ENCODE measurements around the gene NTRK3.

NTRK3 gene

GRCh38 chr15:88126695-88127431 lies 129.7 kb downstream of the NTRK3 start:
- TF ChIP-seq CSDC2 (CRISPR knock-in tag; IDR thresholded peaks at IDR 0.05) (no peak), ZNF565 (CRISPR knock-in tag; conservative IDR thresholded peaks at IDR 0.05; ENCODE audit: low read depth) (no peak), ZFP30 (CRISPR knock-in tag; IDR thresholded peaks at IDR 0.05) (no peak), TSHZ2 (CRISPR knock-in tag; IDR thresholded peaks at IDR 0.05) (no peak), TOX (CRISPR knock-in tag; IDR thresholded peaks at IDR 0.05; ENCODE audit: borderline replicate concordance) (no peak), ESRRG (CRISPR knock-in tag; IDR thresholded peaks at IDR 0.05) (no peak), ISL1 (CRISPR knock-in tag; IDR thresholded peaks at IDR 0.05) (no peak), POU6F1 (CRISPR knock-in tag; IDR thresholded peaks at IDR 0.05; ENCODE audit: borderline replicate concordance, low read depth) (no peak), OSR1 (CRISPR knock-in tag; IDR thresholded peaks at IDR 0.05) (no peak), PATZ1 (CRISPR knock-in tag; IDR thresholded peaks at IDR 0.05; ENCODE audit: borderline replicate concordance) (no peak)
- no peak for ATAC-seq

- no peak for TF ChIP-seq PATZ1 (CRISPR knock-in tag; IDR thresholded peaks at IDR 0.05; ENCODE audit: borderline replicate concordance)
- TF ChIP-seq ZNF8 (CRISPR knock-in tag; IDR thresholded peaks at IDR 0.05): no peak
- no peak for TF ChIP-seq CSDC2 (CRISPR knock-in tag; IDR thresholded peaks at IDR 0.05)
- no peak for TF ChIP-seq TSHZ2 (CRISPR knock-in tag; IDR thresholded peaks at IDR 0.05)
- TF ChIP-seq CREB5 (CRISPR knock-in tag; IDR thresholded peaks at IDR 0.05; ENCODE audit: low read depth): no peak
- TF ChIP-seq ZFP30 (CRISPR knock-in tag; IDR thresholded peaks at IDR 0.05): no peak
- TF ChIP-seq ZNF565 (CRISPR knock-in tag; conservative IDR thresholded peaks at IDR 0.05; ENCODE audit: low read depth): no peak
- no peak for TF ChIP-seq ISL1 (CRISPR knock-in tag; IDR thresholded peaks at IDR 0.05)
- no peak for TF ChIP-seq TOX (CRISPR knock-in tag; IDR thresholded peaks at IDR 0.05; ENCODE audit: borderline replicate concordance)
- no peak for ATAC-seq
Measured at GRCh38 chr15:88125576-88125975, 131.0 kb downstream of the NTRK3 start.

GRCh38 chr15:88124199-88124598 lies 132.3 kb downstream of the NTRK3 start:
- no peak for ATAC-seq
- TF ChIP-seq ZC3H10 (CRISPR knock-in tag; IDR thresholded peaks at IDR 0.05): no peak
- TF ChIP-seq CSRNP3 (CRISPR knock-in tag; IDR thresholded peaks at IDR 0.05): no peak
- no peak for TF ChIP-seq RARB (CRISPR knock-in tag; IDR thresholded peaks at IDR 0.05)
- TF ChIP-seq PPARA (CRISPR knock-in tag; IDR thresholded peaks at IDR 0.05; ENCODE audit: borderline replicate concordance): no peak
- TF ChIP-seq CREB5 (CRISPR knock-in tag; IDR thresholded peaks at IDR 0.05; ENCODE audit: low read depth): no peak
- TF ChIP-seq ZNF565 (CRISPR knock-in tag; conservative IDR thresholded peaks at IDR 0.05; ENCODE audit: low read depth): no peak
- TF ChIP-seq ZFP30 (CRISPR knock-in tag; IDR thresholded peaks at IDR 0.05): no peak
- TF ChIP-seq POU6F1 (CRISPR knock-in tag; IDR thresholded peaks at IDR 0.05; ENCODE audit: borderline replicate concordance, low read depth): no peak
- TF ChIP-seq TOX (CRISPR knock-in tag; IDR thresholded peaks at IDR 0.05; ENCODE audit: borderline replicate concordance): no peak
- TF ChIP-seq ZFP3 (CRISPR knock-in tag; IDR thresholded peaks at IDR 0.05): no peak

Data from SK-N-SH treated with all-trans-retinoic acid at 6 μM for 48 hours (cell line).